Trophoblast cell (in vitro differentiated cells and primary cell): ENCODE data around the gene CLDN5.

ENCODE experiments used
- DNase-seq, 2 donors: peaks; one replicate each; pipeline ENCODE4 v3.0.0-alpha.2; 2016
- H2AFZ ChIP-seq: 2 replicates; pipeline ENCODE4 v1.6.1; 2013; ENCODE audit warnings: low read length, moderate library complexity, mild to moderate bottlenecking; ENCODE audit not compliant: insufficient read depth, poor library complexity
- H2AK5ac ChIP-seq: 2 replicates; pipeline ENCODE4 v1.6.1; 2013; ENCODE audit warnings: mild to moderate bottlenecking, low read length
- H2BK120ac ChIP-seq: 2 replicates; pipeline ENCODE4 v1.6.1; 2013; ENCODE audit warnings: low read length, mild to moderate bottlenecking, moderate library complexity; ENCODE audit not compliant: insufficient read depth, poor library complexity
- H2BK12ac ChIP-seq: 2 replicates; pipeline ENCODE4 v1.6.1; 2013; ENCODE audit warnings: mild to moderate bottlenecking, low read length, moderate library complexity
- H2BK5ac ChIP-seq: 2 replicates; pipeline ENCODE4 v1.6.1; 2013; ENCODE audit warnings: low read length, low read depth, moderate library complexity, mild to moderate bottlenecking; ENCODE audit not compliant: poor library complexity
- H3K14ac ChIP-seq: 2 replicates; pipeline ENCODE4 v1.6.1; 2013; ENCODE audit warnings: mild to moderate bottlenecking, low read length
- H3K18ac ChIP-seq: 2 replicates; pipeline ENCODE4 v1.6.1; 2013; ENCODE audit warnings: mild to moderate bottlenecking, low read length
- H3K23ac ChIP-seq: 2 replicates; pipeline ENCODE4 v1.6.1; 2013; ENCODE audit warnings: low read length
- H3K27ac ChIP-seq: 2 replicates; pipeline ENCODE4 v1.5.1; 2013; ENCODE audit warnings: low read depth, mild to moderate bottlenecking, inconsistent platforms, low read length, moderate library complexity
- H3K27me3 ChIP-seq: 2 replicates; pipeline ENCODE4 v1.6.1; 2013; ENCODE audit warnings: inconsistent platforms, mild to moderate bottlenecking, low read length, moderate library complexity; ENCODE audit not compliant: insufficient read depth
- H3K36me3 ChIP-seq, 2 experiments: 1 replicate in 1 of 2; 2 replicates in 1 of 2; pipeline ENCODE4 v1.6.1; 2013; ENCODE audit warnings: low read length in 2 of 2, mild to moderate bottlenecking in 2 of 2, moderate library complexity in 1 of 2; ENCODE audit not compliant: insufficient read depth in 2 of 2, control insufficient read depth in 1 of 2
- H3K4ac ChIP-seq: 2 replicates; pipeline ENCODE4 v1.6.1; 2013; ENCODE audit warnings: low read depth, mild to moderate bottlenecking, low read length, moderate library complexity
- H3K4me1 ChIP-seq, 2 experiments: 1 replicate in 1 of 2; 2 replicates in 1 of 2; pipeline ENCODE4 v1.6.1; 2013; ENCODE audit warnings: low read length in 2 of 2, mild to moderate bottlenecking in 2 of 2, moderate library complexity in 1 of 2; ENCODE audit not compliant: insufficient read depth in 2 of 2, control insufficient read depth in 1 of 2
- H3K4me2 ChIP-seq: 2 replicates; pipeline ENCODE4 v1.6.1; 2013; ENCODE audit warnings: inconsistent platforms, mild to moderate bottlenecking, low read length, moderate library complexity
- H3K4me3 ChIP-seq: 2 replicates; pipeline ENCODE4 v1.5.1; 2013; ENCODE audit warnings: mild to moderate bottlenecking, low read depth, low read length, inconsistent platforms
- H3K79me1 ChIP-seq: one replicate; pipeline ENCODE4 v1.6.1; 2013; ENCODE audit warnings: low read length
- H3K79me2 ChIP-seq: 2 replicates; pipeline ENCODE4 v1.6.1; 2013; ENCODE audit warnings: low read length, mild to moderate bottlenecking; ENCODE audit not compliant: control insufficient read depth, insufficient read depth, poor library complexity
- H3K9ac ChIP-seq: 2 replicates; pipeline ENCODE4 v1.6.1; 2013; ENCODE audit warnings: mild to moderate bottlenecking, low read length
- H3K9me3 ChIP-seq: 2 replicates; pipeline ENCODE4 v1.6.1; 2013; ENCODE audit warnings: low read depth, mild to moderate bottlenecking, control low read depth, inconsistent platforms, low read length; ENCODE audit not compliant: insufficient read depth
- H4K12ac ChIP-seq: 2 replicates; pipeline ENCODE4 v1.6.1; 2013; ENCODE audit warnings: low read depth, mild to moderate bottlenecking, low read length, moderate library complexity
- H4K8ac ChIP-seq: 2 replicates; pipeline ENCODE4 v1.6.1; 2013; ENCODE audit warnings: low read depth, mild to moderate bottlenecking, low read length, moderate library complexity
- H4K91ac ChIP-seq: one replicate; pipeline ENCODE4 v1.6.1; 2013; ENCODE audit warnings: low read depth, mild to moderate bottlenecking, low read length, moderate library complexity
- whole genome bisulfite sequencing: extraction: QIAGEN DNeasy Blood & Tissue Kit; methylation state at CpG from one replicate; pipeline ENCODE4 v1.1.7; 2013; ENCODE audit warnings: missing lambda C conversion rate; ENCODE audit not compliant: insufficient read length, insufficient coverage; ENCODE audit errors: extremely low coverage; 5-methylcytosine and 5-hydroxymethylcytosine counted together

Gene CLDN5

GRCh38 chr22:19527861-19528417 lies 3.7 kb upstream of the CLDN5 start:
- H3K9ac ChIP-seq = no peak overlapping the region
- whole genome bisulfite sequencing = no CpG with 5 or more reads among the region's 17 CpGs
- H3K36me3 ChIP-seq = no peaks in the 10 kb centered on the region
- no peak overlapping the region for H4K91ac ChIP-seq
- H3K14ac ChIP-seq = no peak overlapping the region
- H2AFZ ChIP-seq = no peak overlapping the region
- H3K9me3 ChIP-seq = peaks cover 5% of the 10 kb centered on the region
- H3K79me1 ChIP-seq = no peaks in the 10 kb centered on the region
- H3K4me3 ChIP-seq = no peak overlapping the region
- peaks cover 27% of the 10 kb centered on the region for H3K27me3 ChIP-seq
- no peaks in the 10 kb centered on the region for H3K79me2 ChIP-seq
- peaks cover 11% of the 10 kb centered on the region in 2 experiments for H3K4me1 ChIP-seq
- no peak overlapping the region for H2BK5ac ChIP-seq
- H3K4me2 ChIP-seq = no peak overlapping the region
- no peak overlapping the region for H4K12ac ChIP-seq
- H3K27ac ChIP-seq = no peak overlapping the region
- H3K23ac ChIP-seq = no peak overlapping the region
- H2BK120ac ChIP-seq = no peak overlapping the region
- H3K4ac ChIP-seq = no peak overlapping the region
- H2BK12ac ChIP-seq = no peak overlapping the region
- no peak overlapping the region for H3K18ac ChIP-seq
- no peak overlapping the region for H2AK5ac ChIP-seq
- H4K8ac ChIP-seq = no peak overlapping the region
- DNase-seq = no peak

GRCh38 chr22:19527321-19527721 lies 3.1 kb upstream of the CLDN5 start:
- Histone ChIP-seq H3K79me2 (no peaks in the 10 kb centered on the region), H4K91ac (no peak overlapping the region), H3K4me3 (no peak overlapping the region), H2BK120ac (no peak overlapping the region), H3K36me3 (no peaks in the 10 kb centered on the region), H3K9ac (no peak overlapping the region), H4K12ac (no peak overlapping the region), H3K4ac (no peak overlapping the region), H3K4me1 (peaks cover 11% of the 10 kb centered on the region in 2 experiments), H3K23ac (no peak overlapping the region), H3K27ac (no peak overlapping the region), H2AK5ac (no peak overlapping the region), H3K9me3 (peaks cover 5% of the 10 kb centered on the region), H3K14ac (no peak overlapping the region), H4K8ac (no peak overlapping the region), H2BK12ac (no peak overlapping the region), H3K4me2 (no peak overlapping the region), H3K79me1 (no peaks in the 10 kb centered on the region), H3K27me3 (peaks cover 31% of the 10 kb centered on the region), H2AFZ (no peak overlapping the region), H2BK5ac (no peak overlapping the region), H3K18ac (no peak overlapping the region)
- DNase-seq = no peak
- no CpG with 5 or more reads among the region's 5 CpGs for WGBS

DNA sequence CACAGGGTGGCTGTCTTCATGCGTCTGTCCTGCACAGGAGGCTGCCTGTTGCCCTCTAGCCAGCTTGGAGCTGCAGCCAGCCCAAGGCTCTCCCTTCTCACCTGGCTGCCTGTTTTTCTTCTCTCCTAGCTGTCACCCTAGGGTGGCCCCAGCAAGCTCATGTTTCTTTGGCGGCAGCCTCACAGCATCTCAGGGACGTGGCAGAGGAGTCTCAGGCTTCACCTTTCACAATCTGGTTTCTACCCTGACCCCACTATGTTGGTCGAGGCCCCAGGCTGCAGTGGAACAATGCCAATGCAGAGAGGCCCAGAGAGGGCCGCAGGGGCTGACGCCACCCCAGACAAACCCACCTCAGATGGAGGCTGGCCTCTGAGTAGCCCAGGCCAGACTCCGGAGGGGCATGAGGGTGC lies 2.5 kb upstream of the CLDN5 start:
- H3K4me3 ChIP-seq = no peak overlapping the region
- H3K27me3 ChIP-seq = peaks cover 34% of the 10 kb centered on the region
- H2BK120ac ChIP-seq = no peak overlapping the region
- no peak overlapping the region for H4K8ac ChIP-seq
- H3K9ac ChIP-seq = no peak overlapping the region
- H3K27ac ChIP-seq = no peak overlapping the region
- no peak overlapping the region for H3K18ac ChIP-seq
- no peaks in the 10 kb centered on the region for H3K36me3 ChIP-seq
- no peak overlapping the region for H4K91ac ChIP-seq
- no peaks in the 10 kb centered on the region for H3K79me2 ChIP-seq
- H2BK12ac ChIP-seq = no peak overlapping the region
- no peak overlapping the region for H4K12ac ChIP-seq
- DNase-seq = no peak
- H2AFZ ChIP-seq = no peak overlapping the region
- no peaks in the 10 kb centered on the region for H3K79me1 ChIP-seq
- no peak overlapping the region for H2BK5ac ChIP-seq
- H3K4me2 ChIP-seq = no peak overlapping the region
- H3K4me1 ChIP-seq = peaks cover 11% of the 10 kb centered on the region in 2 experiments
- no peak overlapping the region for H2AK5ac ChIP-seq
- H3K9me3 ChIP-seq = peaks cover 5% of the 10 kb centered on the region
- H3K23ac ChIP-seq = no peak overlapping the region
- no CpG with 5 or more reads among the region's 7 CpGs for WGBS
- no peak overlapping the region for H3K14ac ChIP-seq
- H3K4ac ChIP-seq = no peak overlapping the region

DNA sequence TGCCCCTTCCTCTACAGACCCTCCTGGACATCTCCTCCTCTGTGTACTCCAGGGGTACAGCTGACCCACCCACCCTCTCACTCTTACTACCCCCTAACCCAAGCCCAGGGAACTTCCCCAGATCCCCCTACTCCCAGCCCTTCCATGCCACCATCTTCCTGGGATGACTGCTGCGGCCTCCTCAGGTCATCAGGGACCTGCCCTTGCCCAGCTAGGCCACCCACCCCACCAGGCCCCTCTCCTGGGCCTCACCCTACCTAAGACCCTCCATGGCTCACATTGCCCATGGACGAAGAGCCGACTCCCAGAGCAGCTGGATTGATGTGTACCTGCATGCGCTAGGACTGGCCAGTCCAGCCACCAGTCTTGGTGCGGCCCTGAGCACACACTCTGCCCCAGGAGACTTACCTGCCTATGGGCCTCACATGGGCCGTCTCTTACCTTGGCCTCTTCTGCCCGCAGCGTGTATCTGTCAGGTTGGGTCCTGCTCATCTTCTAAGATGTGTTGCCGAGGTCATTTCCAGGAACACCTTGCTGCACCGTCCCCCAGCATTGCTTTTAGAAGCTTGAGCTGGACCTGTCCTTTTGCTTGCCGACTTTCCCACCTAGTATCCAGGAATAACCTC lies 2.0 kb upstream of the CLDN5 start:
- H2BK5ac ChIP-seq = no peak overlapping the region
- WGBS = no CpG with 5 or more reads among the region's 11 CpGs
- no peak overlapping the region for H2BK12ac ChIP-seq
- H2BK120ac ChIP-seq = no peak overlapping the region
- peaks cover 11% of the 10 kb centered on the region in 2 experiments for H3K4me1 ChIP-seq
- DNase-seq = no peak
- no peak overlapping the region for H2AK5ac ChIP-seq
- no peaks in the 10 kb centered on the region for H3K36me3 ChIP-seq
- peaks cover 34% of the 10 kb centered on the region for H3K27me3 ChIP-seq
- H3K23ac ChIP-seq = no peak overlapping the region
- no peaks in the 10 kb centered on the region for H3K79me2 ChIP-seq
- H3K9ac ChIP-seq = no peak overlapping the region
- no peak overlapping the region for H2AFZ ChIP-seq
- H3K9me3 ChIP-seq = peaks cover 5% of the 10 kb centered on the region
- no peak overlapping the region for H4K91ac ChIP-seq
- no peak overlapping the region for H3K4me2 ChIP-seq
- H3K79me1 ChIP-seq = no peaks in the 10 kb centered on the region
- no peak overlapping the region for H4K12ac ChIP-seq
- no peak overlapping the region for H3K18ac ChIP-seq
- H3K27ac ChIP-seq = no peak overlapping the region
- H3K14ac ChIP-seq = no peak overlapping the region
- H3K4me3 ChIP-seq = peak overlapping the region; percentile 25
- no peak overlapping the region for H4K8ac ChIP-seq
- H3K4ac ChIP-seq = no peak overlapping the region
